GM20431 (cell line): ENCODE measurements around the gene TMEM231.

ENCODE experiments used
- in situ Hi-C: fragments of 300-500 bp; cut with MseI, MboI; formaldehyde crosslinking; loops from one replicate; pipeline ENCODE4 v1.15.0; 2020; ENCODE audit warnings: low sequenced_read_pairs; ENCODE audit not compliant: unreplicated experiment

Gene TMEM231

DNA sequence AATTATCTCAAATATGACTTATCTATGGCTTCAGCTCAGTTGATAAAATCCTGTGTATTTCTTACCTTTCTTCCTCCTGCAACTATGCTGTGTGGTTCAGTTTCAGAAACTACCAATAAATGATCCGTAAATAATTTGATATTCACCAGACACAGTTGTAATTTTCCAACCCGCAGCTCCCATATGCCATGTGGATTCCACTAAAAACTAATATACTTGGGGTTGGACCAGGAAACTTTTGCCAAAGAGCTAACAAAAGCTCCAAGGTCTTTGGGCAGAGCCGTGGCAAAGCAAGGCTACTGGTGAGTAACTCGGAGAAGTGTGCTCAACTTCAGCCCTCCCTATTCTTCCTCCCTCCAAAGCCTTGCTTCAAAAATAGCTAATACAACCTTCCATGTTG lies 58.5 kb downstream of the TMEM231 start:
- in situ Hi-C loops: no loop called here

- in situ Hi-C loops: no loop called here
These were observed 60.9 kb downstream of the TMEM231 start, which contains the start of gene CHST6 for GRCh38 chr16:75495076-75495674. Gene CHST6 (minus strand): TSS chr16:75495441. CDS start chr16:75479828, 15,613 bp downstream.

DNA sequence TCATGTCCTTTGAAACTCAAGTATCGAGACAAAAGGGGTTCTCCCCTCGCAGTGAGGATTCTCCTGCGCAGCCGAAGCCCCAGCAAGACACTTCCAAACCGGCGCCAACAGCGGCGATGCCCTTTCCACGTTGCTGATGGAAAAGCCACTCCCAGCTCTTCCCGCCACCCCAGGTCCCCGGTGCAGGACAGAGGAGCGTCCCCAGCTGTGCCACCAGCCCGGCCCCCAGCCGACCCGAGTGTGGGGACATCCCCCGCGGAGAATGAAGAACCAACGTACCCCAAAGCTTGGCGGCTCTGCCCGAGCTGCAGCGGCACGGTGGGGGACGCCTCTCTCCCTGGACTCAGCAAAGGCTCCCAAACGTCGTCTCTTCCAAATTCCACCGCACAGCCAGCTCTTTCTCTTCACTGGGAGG lies 61.4 kb downstream of the TMEM231 start:
- in situ Hi-C loops: no loop called here

GRCh38 chr16:75494184-75494583 lies 61.9 kb downstream of the TMEM231 start:
- in situ Hi-C loops: no loop called here

- in situ Hi-C loops: no loop called here
These were observed 64.2 kb downstream of the TMEM231 start for GRCh38 chr16:75491876-75492275.

- in situ Hi-C loops: no loop called here
These were observed 67.7 kb downstream of the TMEM231 start for GRCh38 chr16:75488322-75488721.
